ELF-1 (cell line): ENCODE measurements around the gene OGFOD1.
A peak's percentile ranks its signal among the peaks of the same experiment; 100 is the strongest.
"Not testable (repeated sequence)": the region's sequence is repeated elsewhere in the genome, so short reads cannot be mapped to it uniquely, and the experiment has no call there.

Experiments used
- DNase-seq: peaks from one replicate; pipeline ENCODE4 v3.0.0-alpha.2; 2016; ENCODE audit warnings: low read depth, low spot score

The OGFOD1 gene

DNA sequence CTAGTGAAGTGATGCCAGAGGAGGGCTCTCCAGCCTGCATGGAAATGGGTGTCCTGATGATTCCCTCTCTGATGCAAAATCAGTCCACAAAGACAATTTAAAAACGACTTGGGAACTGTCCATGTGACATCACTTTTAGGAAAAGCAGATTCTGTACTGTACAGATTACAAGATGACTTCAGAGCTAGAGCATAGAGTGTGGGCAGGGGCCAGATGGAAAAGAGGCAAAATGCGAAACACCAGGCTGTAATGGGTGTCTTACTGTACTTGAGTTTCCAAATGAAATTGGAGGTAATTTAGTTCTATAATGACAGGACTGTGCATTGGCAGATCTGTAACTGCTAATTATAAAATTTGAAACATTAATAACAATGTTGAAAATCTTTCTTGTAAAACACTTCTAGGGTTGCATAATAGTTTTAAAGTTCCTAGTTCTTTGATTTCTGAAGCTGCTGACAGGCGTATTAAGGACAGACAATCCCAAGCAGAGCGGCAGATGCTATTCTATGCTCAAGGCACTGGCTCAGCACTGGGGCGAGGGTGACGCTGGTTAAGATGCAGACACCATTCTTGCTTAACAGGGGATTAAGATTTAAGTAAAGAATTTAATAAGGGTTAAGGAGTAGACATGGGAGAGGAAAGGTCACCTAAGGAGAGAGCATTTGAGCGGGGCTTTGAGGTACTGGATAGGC, 29.6 kb downstream of the OGFOD1 start:
- peak; percentile 13 for DNase-seq

DNA sequence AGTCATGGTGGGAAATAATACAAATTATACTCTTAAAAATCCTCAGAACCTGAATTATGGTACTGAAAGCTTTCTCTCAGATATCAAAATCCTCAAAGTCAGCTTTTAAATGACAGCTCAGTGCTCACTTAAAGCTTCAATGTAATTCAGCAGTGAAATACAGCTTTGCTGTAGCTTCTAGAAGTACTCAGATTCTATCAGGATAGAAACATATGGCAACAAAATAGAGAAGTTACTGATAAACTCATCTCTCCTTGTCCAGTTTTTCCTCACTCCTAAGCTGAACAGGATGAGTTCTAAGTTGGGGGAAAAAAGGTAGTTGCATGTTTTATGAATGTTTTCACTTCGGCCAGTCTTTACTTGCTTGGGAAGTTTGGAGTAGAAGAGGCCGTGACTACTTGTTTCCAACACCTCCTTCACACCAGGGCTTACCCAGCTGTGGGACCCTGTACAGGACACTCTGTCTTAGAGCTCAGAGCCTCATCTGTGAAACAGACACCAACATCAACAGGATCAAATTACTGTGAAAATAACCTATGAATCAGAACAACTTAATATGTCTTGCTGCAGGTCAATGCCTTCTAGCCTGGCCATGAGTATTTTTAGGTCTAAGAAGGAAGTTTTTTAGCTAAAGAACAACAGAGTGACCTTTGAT, 30.2 kb downstream of the OGFOD1 start:
- DNase-seq: no peak

DNA sequence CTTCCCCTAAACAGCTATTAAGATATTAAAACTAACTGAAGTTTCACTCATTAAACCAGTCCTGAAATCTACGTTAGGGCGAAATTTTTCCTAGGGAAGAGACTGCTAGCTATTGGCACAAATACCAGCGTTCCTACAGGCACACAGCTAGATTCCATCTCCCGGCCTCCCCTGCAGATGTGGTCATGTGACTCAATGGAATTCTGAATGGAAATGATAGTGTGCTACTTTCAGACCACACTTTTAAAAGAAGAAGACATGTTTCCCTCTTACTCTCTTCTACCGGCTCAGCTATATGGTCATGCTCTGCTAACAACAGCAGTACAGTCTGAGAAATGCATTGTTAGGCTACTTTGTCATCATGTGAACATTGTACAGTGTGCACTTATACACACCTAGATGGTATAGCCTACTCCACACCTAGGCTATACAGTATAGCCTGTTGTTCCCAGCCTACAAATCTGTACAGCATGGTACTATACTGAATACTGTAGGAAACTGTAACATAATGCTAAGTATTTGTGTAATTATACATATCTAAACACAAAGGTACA, 31.4 kb downstream of the OGFOD1 start:
- DNase-seq: no peak

DNA sequence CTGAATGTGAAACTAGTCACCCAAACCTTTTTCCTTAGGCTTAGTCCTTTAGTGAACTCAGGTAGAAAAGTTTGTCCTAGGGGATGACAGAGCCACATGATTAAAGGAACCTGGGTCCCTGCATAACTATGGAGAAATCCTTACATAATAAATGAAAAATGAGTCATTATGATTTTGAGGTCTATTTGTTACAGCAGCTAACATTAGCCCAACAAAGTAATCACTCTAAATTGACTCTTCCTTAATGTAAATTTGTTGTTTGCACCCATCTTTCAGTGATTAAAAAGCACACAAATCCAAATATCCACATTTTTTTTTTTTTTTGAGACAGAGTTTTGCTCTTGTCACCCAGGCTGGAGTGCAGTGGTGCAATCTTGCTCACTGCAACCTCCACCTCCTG, 32.0 kb downstream of the OGFOD1 start:
- DNase-seq: no peak

DNA sequence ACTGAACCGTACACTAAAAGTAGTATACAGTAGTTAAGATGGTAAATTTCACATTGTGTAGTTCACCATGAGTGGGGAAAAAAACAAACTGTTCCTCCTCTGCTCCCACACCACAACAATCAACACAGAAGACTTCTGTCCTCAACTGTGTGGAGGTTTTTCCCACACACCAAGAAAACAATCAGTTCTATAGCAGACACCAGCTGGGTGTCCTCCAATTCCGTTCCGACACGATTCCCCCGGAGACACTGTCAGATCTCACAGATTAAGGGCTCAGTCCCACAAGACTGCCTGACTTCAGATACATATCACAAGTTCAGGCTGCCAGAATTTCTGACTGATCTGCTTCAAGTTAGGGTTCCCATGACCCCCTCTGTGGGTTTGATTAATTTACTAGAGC, 36.7 kb downstream of the OGFOD1 start:
- DNase-seq: no peak

DNA sequence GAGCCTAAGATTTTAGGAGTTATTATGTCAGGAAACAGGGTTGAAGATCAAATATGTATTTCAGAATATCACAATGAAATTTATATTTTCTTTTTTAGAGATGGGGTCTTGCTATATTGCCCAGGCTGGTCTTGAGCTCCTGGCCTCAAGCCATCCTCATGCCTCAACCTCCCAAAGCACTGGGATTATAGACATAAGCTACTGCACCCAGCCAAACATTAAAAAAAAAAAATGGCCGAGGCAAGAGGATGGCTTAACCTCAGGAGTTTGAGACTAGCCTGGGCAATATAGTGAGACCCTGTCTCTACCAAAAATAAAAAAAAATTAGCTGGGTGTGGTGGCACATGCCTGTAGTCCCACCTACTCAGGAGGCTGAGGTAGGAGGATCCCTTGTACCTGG, 37.5 kb downstream of the OGFOD1 start:
- DNase-seq: not testable (repeated sequence)

DNA sequence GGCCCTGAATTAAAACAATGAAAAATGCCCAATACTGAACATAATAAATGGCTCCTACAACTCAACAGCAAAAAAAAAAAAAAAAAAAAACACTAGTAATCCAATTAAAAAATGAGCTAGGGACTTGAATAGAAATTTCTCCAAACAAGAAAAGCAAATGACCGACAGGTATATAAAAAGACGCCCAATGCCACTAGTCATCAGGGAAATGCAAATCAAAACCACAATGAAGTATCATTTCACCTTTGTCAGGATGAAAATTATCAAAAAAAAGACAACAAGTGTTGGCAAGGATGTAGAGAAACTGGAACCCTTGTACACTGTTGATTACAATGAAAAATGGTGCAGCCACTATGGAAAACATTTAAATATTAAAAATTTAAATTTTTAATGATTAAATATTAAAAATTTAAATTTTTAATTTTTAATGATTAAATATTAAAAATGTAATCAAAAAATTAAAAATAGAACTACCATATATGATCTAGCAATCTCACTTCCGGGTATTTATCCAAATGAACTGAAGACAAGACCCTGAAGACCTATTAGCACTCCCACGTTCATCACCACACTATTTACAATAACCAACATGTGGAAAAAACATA, 40.4 kb downstream of the OGFOD1 start:
- DNase-seq: no peak

DNA sequence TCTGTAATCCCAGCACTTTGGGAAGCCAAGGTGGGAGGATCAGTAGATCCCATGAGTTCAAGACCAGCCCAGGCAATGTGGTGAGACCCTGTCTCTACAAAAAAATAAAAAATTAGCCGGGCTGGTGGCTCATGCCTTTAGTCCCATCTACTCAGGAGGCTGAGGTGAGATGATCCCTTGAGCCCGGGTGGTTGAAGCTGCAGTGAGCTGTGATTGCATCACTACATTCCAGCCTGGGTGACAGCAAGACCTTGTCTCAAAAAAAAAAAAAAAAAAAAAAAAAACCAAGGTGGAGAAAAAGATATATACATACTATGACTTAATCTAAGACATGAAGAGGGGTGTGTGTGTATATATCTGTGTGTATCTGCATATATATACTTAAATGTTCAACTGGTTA, 41.8 kb downstream of the OGFOD1 start:
- no peak for DNase-seq

DNA sequence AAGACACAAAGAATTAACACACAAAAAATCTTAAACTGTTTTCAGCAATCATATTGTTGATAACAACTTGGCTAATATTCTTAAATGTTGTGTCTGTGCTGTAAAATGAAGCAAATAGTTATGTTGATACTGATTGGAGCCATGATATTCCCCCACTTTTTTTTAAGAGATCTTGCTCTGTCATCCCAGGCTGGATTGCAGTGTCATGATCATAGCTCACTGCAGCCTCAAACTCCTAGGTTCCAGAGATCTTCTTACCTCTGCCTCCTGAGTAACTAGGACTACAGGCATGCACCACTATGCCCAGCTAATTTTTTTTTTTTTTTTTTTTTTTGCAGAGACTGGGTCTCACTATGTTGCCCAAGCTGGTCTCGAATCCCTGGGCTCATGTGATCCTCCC, 42.5 kb downstream of the OGFOD1 start:
- DNase-seq: no peak

DNA sequence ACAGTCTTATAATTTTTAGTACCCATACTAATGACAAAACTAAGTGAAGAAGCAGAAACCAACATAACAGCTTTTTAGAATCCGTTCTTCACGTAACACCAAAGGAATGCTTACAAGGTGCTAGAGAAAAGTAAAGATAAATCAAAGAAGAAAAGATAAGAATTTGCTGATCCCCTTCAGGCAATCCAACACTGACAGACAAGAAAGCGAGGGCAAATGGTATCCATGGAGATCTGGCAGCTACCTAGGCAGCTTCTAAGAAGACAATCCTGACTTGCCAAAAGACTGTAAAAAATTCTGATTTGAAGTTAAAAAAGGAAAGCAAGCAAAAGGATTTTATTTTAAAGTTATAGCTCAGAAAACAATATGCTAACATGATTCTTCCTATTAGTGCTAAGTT, 53.8 kb downstream of the OGFOD1 start:
- DNase-seq: no peak

DNA sequence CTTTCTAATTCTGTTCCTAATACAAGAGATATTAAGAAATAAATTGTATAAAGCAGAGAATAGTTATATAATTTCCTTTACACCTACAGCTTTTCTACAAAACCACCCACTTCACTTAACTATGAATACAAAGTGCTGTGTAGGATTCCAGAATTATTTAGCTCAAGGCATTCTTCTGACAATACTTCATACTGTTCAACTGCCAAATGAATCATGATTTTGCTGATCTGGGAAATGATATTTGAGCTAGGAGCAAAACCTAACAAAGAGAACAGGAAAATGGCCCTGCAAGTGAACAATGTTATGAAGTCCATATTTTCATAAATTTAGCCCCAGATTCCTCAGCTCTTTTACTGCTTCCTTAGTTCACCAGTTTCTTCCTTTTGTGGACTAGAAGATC, 55.6 kb downstream of the OGFOD1 start:
- DNase-seq: no peak

DNA sequence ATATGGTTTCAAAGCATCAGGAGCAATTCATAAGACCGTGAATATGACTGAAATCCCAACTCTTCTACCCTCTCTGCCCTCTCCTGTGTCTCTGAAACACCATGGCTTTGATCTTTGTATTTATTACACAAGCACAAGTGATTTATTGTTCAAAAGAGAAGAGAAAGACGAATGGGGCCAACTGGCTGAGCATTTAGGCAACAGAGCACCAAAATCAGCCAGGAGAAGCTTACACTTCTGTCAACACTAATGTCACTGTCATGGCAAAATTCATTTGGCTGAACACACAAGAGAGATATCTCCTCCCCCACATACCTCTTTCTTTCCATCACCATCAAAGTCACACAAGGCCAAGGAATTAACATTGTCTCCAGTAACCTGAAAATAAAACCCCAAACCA, 59.2 kb downstream of the OGFOD1 start:
- no peak for DNase-seq

DNA sequence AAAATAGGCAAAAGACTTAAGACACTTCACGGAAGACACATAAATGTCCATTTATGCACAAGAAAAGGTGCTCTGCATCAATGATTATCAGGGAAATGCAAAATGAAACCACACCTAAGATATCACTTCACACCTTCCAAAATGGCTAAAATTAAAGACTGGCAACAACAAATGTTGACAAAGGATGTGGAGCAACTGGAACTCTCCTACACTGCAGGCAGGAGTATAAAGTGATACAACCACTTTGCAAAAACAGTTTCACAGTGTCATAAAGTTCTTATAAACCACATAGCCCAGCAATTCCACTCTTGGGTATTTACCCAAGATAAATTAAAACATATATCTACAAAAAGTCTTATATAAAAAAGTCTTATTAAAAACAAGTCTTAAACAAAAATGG, 60.7 kb downstream of the OGFOD1 start:
- no peak for DNase-seq

DNA sequence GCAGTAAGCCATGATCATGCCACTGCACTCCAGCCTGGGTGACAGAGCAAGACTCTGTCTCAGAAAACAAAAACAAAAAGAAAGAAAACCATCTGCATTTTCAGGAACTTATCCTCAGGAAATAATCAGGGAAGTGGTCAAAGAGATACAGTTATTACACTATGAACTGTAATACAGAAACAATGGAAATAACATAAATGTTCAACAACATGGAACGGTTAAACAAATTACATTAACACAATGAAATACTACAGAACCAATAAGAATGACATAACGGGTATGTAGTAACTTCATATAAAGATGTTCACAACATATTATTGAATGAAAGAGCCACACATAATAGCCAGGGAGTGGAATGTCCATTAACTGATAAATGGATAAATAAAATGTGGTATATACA, 61.7 kb downstream of the OGFOD1 start:
- DNase-seq: no peak

DNA sequence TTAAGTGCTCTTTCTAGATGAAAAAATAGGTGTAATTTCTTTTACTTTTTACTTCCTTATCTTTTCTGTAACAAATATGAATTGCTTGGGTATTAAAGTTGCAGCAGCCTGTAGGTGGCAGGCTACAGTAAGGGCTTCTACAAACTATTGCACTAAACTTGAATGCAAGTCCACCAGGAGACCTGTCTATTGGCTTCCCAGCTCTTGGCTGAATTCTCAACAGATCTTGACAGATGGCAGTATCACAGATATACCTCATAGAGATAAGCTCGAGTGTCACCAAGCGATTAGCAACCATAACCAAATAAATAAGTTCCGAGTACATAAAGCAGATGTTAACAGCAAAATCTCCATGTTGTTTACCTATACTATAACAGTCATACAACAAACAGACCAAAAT, 62.6 kb downstream of the OGFOD1 start:
- no peak for DNase-seq

DNA sequence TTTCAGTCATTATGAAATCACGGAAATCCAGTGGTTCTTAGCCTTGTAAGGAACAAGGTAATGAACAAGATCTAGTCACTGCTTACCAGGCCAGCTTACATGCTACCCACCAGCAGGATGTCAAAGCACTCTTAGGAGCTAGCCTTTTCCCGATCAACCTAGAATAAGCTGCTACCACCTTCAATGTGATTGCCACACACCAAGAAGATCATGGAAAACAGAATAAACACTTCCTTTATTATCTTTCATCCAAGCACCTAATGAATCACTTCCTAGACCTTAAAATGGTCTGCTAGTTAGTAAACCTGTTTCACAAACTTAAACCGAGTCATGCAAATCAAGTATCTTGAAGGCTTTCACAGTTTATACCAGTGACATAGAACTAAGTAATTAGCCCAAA, 63.5 kb downstream of the OGFOD1 start:
- DNase-seq: no peak

DNA sequence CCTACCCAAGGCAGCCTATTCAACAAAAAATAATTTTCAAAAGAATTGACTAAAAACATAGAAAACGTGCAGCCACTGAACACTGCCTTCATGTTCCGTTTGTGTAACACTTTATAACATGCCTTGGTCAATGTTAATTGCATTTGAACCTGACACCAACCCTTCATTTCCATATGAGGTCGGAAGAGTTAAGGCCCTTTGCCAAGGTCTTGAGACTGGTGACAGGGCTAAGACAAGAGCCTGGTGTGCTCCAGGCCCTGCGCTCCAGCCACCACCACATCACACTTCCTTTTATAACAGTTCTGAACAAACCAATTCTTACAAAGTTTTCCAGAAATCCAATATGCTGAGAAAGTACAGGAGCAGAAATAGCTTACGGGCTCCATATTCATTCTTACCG, 64.3 kb downstream of the OGFOD1 start:
- DNase-seq: peak; percentile 21

DNA sequence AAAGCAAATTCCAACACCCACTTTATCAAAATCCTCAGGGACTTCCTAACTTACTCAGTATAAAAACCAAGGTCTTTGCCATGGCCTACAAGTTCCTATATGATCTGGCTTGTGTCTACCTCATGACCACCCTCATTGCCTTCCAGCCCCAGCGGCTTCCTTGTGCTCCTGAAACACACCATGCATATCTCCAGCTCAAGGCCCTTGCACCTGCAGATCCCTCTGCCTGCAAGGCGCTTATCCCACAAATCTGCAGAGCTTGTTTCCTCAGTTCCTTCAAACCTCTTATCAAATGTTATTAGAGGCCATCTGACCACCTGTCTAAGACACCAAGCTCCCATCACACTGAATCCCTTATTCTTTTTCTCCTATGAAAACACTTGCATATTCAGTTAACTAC, 65.9 kb downstream of the OGFOD1 start:
- no peak for DNase-seq

DNA sequence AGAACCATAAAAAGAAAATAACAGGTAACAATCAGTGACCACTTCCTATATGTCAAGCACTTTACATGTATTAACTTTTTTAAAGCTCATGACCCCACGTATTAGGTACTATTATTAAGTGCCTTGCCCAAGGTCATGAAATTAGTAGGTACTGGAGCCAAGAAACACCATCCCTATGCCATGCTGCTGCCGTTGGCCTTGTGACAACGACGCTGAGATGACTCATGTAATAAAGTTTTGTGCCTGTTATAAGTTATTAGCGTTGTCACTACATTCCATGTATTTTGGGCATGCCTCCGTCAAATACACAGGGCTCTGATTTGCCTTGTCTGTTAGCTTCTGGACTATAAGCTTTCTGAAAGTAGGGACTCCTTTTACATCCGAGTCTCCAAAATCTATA, 67.1 kb downstream of the OGFOD1 start:
- DNase-seq: no peak

DNA sequence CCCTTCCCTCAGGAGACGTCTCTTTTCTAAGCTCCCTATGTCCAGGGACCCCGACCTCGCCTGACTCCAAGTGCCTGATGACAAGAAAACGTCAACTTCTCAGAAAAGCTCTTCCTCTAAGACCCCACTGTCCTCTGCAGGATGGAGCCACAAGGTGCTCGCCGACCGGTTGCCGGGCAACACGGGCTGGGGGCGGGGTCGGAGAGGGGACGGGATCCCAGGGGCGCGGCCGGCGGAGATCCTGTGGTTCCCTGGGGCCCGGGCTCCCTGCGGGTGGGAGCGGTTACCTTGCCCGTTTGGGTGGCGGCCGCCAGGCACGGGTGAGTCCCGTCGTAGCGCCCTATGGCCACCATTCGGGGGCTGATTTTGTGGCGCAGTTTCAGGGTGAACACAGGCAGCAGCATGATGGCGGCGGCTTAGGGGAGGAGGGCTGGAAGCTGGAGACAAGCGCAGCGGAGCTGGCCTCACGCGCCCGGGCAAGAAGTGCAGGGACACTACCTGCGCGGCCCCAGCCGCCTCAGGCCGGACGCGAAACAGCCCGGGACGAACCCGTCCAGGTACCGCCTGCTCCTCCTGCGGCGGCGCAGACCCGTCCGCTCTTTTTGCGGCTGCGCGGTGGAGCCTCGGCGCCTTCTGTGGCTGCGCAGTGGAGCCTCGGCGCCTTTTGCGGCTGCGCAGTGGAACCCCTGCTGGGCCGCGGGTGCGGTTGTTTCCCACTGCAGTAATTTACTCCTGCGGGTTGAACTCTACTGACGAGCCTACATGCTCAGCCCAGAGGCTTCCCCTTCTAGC, 68.3 kb downstream of the OGFOD1 start, which contains the start of gene BBS2:
Gene BBS2, minus strand, starts transcription at position 566 of the 792 bp plus-strand sequence. Its CDS starts 162 bp downstream, at position 404.
- DNase-seq: peak; percentile 93

DNA sequence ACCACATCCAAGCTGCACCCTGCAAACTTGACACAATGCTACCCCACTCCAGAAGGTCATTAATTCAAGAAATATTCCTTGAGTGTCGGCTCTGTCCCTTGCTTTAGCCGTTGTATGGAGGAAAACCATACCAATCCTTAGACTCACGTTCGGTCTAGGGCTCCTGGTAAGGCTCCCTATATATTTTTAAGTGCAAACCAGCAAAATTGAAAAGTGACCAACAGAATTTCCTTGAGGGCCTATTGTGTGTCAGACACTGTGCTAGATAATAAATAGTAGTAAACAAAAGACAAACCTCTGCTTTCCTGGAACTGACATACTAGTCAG, 68.9 kb downstream of the OGFOD1 start:
- no peak for DNase-seq

DNA sequence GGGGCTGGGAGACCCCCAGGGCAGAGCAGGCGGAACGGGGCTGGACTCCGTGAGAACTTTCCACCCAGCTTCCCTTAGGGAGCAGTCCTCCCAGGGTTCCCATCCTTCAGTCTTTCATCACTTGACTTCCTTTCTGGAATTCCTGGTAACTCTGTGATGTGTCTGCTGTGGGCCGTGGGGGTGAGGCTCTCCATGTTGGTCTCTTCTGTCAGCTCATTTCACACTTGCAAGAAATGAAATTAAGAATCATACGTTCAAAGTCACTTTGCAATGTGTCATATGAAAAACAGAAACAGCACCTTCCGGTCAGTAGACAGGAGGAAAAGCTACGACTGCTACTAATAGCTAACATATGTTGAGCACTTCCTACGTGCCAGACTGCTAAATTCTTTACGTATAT, 73.9 kb downstream of the OGFOD1 start:
- DNase-seq: no peak
